Myocyte (in vitro differentiated cells): ENCODE data around the gene LRFN3. TPM values are rescaled to one million over a fixed set of nuclear protein-coding genes. Genes with fewer than 3 reads are reported as not detected.

ENCODE experiments used
- total RNA-seq: library from RNA; depleted of rRNA; stranded (reverse); fragments of >200 nt; gene quantifications from 2 replicates; pipeline ENCODE4 v1.2.3, GENCODE V29; 2014

The LRFN3 gene
- total RNA-seq, 1 donor from 2014 or later = 5.3 TPM

Other genes starting within 250 kb of the LRFN3 start
- 0.11 TPM in 1 of 2 replicates, not detected in the other for gene ZBTB32, start 231.8 kb upstream of the LRFN3 start, total RNA-seq
- 11.1 and 11.2 TPM in 2 replicates for gene KMT2B, start 218.4 kb upstream of the LRFN3 start, total RNA-seq
- gene IGFLR1, start 193.9 kb upstream of the LRFN3 start, total RNA-seq = 1.8 and 4.8 TPM in 2 replicates
- gene U2AF1L4, start 191.0 kb upstream of the LRFN3 start, total RNA-seq = 9.7 and 12.0 TPM in 2 replicates
- gene PSENEN, start 190.7 kb upstream of the LRFN3 start, total RNA-seq = 32.5 and 32.8 TPM in 2 replicates
- gene LIN37, start 187.8 kb upstream of the LRFN3 start, total RNA-seq = 10.6 and 18.1 TPM in 2 replicates
- gene HSPB6, start 179.3 kb upstream of the LRFN3 start, total RNA-seq = 0.21 and 0.37 TPM in 2 replicates
- 3.2 and 3.6 TPM in 2 replicates for gene PROSER3, start 178.2 kb upstream of the LRFN3 start, total RNA-seq
- gene ARHGAP33, start 160.8 kb upstream of the LRFN3 start, total RNA-seq = 1.5 and 3.8 TPM in 2 replicates
- gene PRODH2, start 123.5 kb upstream of the LRFN3 start, total RNA-seq = not detected in 2 replicates
- gene NPHS1, start 83.9 kb upstream of the LRFN3 start, total RNA-seq = not detected in 2 replicates
- gene KIRREL2, start 79.5 kb upstream of the LRFN3 start, total RNA-seq = not detected in 2 replicates
- 10.4 and 30.5 TPM in 2 replicates for gene APLP1, start 67.8 kb upstream of the LRFN3 start, total RNA-seq
- 1.2 and 2.2 TPM in 2 replicates for gene NFKBID, start 35.8 kb upstream of the LRFN3 start, total RNA-seq
- gene HCST, start 33.8 kb upstream of the LRFN3 start, total RNA-seq = not detected in 2 replicates
- not detected in 2 replicates for gene TYROBP, start 28.1 kb upstream of the LRFN3 start, total RNA-seq
- gene SDHAF1, start 58.8 kb downstream of the LRFN3 start, total RNA-seq = 30.2 and 48.0 TPM in 2 replicates
- not detected in 2 replicates for gene SYNE4, start 72.4 kb downstream of the LRFN3 start, total RNA-seq
- 18.2 and 33.9 TPM in 2 replicates for gene ALKBH6, start 77.8 kb downstream of the LRFN3 start, total RNA-seq
- gene CLIP3, start 96.5 kb downstream of the LRFN3 start, total RNA-seq = 4.9 and 7.6 TPM in 2 replicates
- gene THAP8, start 117.9 kb downstream of the LRFN3 start, total RNA-seq = 14.4 and 16.0 TPM in 2 replicates
- 1.6 and 5.3 TPM in 2 replicates for gene WDR62, start 118.5 kb downstream of the LRFN3 start, total RNA-seq
- gene OVOL3, start 174.8 kb downstream of the LRFN3 start, total RNA-seq = not detected in 2 replicates
- gene POLR2I, start 178.5 kb downstream of the LRFN3 start, total RNA-seq = 71.6 and 72.6 TPM in 2 replicates
- gene TBCB, start 179.1 kb downstream of the LRFN3 start, total RNA-seq = 168 and 196 TPM in 2 replicates
- gene CAPNS1, start 203.7 kb downstream of the LRFN3 start, total RNA-seq = 375 and 398 TPM in 2 replicates
- gene COX7A1, start 216.1 kb downstream of the LRFN3 start, total RNA-seq = not detected in 2 replicates